HG03520 (cell line): ENCODE data around the gene RSL24D1.

ENCODE experiments used
- ATAC-seq: cut with Tn5 transposase; IDR thresholded peaks from one replicate; pipeline ENCODE4 v1.9.1; 2021; ENCODE audit warnings: mild to moderate bottlenecking, moderate library complexity; ENCODE audit not compliant: unreplicated experiment

The RSL24D1 gene

GRCh38 chr15:55196458-55197361, at the start of gene RSL24D1:
TSS of gene RSL24D1 (minus strand) at chr15:55196941. CDS start at chr15:55196890, 51 bp downstream.
- ATAC-seq: peak; percentile 93

DNA sequence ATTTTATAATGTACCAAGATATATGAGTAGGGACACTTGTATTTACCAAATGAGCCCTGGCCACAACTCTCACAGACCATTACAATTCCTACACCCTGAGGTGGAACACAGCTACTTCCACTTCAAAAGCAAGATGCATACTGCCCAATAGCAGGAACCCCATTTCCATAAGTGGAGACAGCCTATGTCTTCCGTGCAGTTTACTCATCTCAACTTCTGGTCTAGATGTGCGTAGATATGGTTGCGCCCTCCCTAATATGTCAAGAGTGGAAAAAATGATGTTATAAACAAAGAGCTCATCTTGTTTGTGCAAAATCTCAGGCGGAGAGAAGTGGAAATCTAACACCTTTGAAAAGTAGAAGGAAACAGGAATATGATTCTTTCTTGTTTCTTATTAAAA, 48.3 kb upstream of the RSL24D1 start:
- no peak for ATAC-seq

- no peak for ATAC-seq
Observed at GRCh38 chr15:55241891-55242290, 45.1 kb upstream of the RSL24D1 start.

DNA sequence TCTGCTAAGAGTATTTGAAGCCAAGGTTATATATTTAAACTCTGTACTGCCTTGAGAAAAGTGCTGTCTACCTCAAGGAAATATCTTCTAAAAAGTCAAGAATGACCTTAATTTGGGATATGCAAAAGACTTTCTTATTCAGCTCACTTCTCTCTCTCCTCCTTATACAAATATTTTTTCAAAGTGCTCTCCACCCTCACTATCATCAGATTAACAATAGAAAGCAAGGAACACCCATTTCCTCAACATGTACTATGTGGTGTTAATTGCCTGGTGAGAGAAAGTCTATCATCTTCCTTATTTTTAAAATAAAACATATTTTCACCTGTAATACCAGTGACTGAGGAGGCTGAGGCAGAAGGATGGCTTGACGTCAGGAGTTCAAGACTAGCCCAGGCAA, 44.4 kb upstream of the RSL24D1 start:
- no peak for ATAC-seq

- no peak for ATAC-seq
Observed at GRCh38 chr15:55240125-55240760, 43.5 kb upstream of the RSL24D1 start.

GRCh38 chr15:55239440-55240124, 42.8 kb upstream of the RSL24D1 start:
- ATAC-seq: no peak

DNA sequence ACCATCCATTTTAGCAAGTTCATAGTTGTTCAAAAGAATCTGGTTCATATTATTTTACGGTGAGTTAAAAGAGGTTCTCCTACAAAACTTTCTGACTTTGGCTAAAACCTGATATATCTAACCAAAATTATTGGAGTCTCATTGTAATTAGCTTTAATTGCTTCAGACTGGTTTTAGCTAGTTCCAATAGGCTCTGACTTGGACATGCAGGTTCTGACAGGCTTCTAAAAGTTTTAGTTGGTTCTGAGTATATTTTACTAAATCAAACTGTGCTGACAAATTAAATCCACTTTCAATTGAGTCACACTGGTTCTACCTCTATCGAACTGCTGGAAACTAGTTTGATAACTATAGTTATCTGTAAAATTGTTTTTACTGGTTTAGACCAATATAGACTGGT, 42.1 kb upstream of the RSL24D1 start:
- ATAC-seq: no peak

- ATAC-seq: no peak
Observed at GRCh38 chr15:55237219-55238130, 40.7 kb upstream of the RSL24D1 start.

DNA sequence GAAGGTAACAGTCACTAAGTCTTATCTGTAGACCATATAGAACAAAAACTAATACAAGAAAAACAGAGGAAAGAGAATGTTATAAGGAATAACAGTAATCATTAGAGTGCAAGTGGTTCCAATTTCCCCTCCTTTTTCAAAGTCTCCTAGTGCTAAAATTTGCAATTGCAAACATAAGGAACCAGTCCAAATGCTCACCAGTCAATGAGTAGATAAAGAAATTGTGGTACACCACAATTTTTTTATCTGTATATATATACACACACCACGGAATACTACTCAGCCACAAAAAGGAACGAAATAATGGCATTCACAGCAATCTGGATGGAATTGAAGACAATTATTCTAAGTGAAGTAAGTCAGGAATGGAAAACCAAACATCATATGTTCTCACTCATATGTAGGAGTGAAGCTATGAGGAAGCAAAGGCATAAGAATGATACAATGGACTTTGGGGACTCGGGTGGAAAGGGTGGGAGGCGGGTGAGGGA, 38.9 kb upstream of the RSL24D1 start:
- ATAC-seq: no peak

- ATAC-seq: no peak
Observed at GRCh38 chr15:55234800-55235104, 38.0 kb upstream of the RSL24D1 start.

DNA sequence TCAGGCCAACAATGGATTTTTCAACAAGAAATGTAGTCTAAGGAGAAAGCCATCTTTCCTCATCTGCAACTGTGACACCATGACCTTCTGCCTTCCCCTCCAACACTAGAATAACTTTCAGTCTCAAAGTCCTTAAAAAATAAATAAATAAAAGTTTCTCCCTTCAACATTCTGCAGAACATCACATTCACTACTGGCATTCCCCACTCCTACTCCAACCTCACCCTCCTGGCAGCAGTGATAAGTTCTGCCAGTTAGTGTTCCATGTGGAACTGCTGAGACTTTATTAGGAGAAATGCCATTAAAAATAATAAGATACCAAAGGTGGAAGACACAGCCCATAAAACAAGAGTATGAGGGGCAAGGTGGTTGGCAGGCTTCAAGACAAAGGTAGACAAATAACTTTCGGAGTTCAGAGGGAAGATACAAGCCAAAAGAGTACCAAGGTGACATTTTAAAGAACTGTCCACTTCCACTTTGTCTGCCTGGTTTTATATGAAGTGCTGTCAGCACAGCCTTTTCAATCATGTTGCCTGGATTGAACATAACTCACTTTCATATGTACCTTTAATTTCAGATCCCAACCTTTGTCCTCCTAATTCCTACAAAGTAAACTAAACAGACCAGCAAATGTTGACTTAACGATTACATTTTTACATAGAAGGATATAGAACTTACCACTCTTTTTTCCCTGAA, 37.5 kb upstream of the RSL24D1 start:
- ATAC-seq: no peak

GRCh38 chr15:55231455-55231854, 34.7 kb upstream of the RSL24D1 start:
- no peak for ATAC-seq

GRCh38 chr15:55230953-55231352, 34.2 kb upstream of the RSL24D1 start:
- ATAC-seq: no peak

- ATAC-seq: no peak
Observed at GRCh38 chr15:55230051-55230670, 33.4 kb upstream of the RSL24D1 start.

GRCh38 chr15:55226127-55226526, 29.4 kb upstream of the RSL24D1 start:
- no peak for ATAC-seq

GRCh38 chr15:55224892-55225291, 28.2 kb upstream of the RSL24D1 start:
- ATAC-seq: no peak

GRCh38 chr15:55222588-55222987, 25.8 kb upstream of the RSL24D1 start:
- peak; percentile 57 for ATAC-seq

DNA sequence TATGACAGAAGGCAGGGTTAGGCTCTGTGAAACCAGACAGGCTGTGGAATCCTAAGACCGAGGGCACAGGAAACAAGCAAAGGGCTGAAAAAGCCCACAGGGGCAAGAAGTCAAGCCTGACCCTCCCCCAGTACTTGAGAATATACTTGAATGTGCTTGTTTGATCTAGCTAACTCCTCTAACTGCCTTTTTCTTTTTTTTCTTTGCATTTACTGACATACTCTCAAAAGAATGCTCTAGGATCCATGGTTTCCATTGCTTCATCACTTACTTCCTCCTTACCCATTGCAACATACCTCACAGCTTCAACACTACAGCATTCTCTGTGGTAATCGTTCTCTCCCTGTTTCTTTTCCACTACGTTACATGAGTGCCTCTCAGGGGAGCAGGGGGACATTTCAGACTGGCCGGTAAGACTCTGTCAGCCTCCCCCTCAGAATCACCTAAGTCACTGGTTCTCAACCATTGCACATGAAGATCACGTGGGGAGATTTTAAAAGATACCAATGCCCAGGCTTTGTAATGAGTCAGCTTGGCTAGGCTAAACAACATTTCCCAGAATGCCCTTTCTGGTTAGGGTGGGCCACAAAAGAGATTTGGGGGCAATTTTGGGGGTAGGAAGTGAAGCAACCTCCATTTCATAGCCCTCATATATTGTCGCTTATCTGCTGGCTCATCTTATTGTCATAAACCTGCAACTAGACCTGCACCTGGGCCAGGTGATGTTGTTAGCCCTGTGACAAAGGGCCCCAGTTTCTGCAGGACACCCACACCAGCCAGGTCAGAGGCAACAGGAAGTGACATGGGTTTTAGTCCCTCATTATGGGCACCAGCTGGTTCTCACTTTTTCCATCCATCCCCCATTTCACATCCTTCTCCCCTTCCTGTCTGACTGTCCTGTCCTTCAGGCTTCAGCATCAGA, 24.6 kb upstream of the RSL24D1 start:
- ATAC-seq: peak; percentile 46

- ATAC-seq: no peak
Observed at GRCh38 chr15:55220606-55221005, 23.9 kb upstream of the RSL24D1 start.
